GM06990 (cell line): ENCODE measurements around the gene CPT2.

Experiments used
- DNase-seq: peaks from one replicate; pipeline ENCODE4 v3.0.0-alpha.2; 2011; ENCODE audit not compliant: insufficient read length; ENCODE audit errors: extremely low read depth
- H3K27me3 ChIP-seq: replicated peaks from 2 replicates; pipeline ENCODE4 v1.6.0; 2011; ENCODE audit warnings: low read length; ENCODE audit not compliant: control insufficient read depth, insufficient read depth
- H3K36me3 ChIP-seq: 2 replicates; pipeline ENCODE4 v1.5.1; 2011; ENCODE audit warnings: low read length; ENCODE audit not compliant: control insufficient read depth, insufficient read depth
- H3K4me3 ChIP-seq: replicated peaks from 2 replicates; pipeline ENCODE4 v1.5.1; 2011; ENCODE audit warnings: low read depth, mild to moderate bottlenecking, control low read depth, low read length
- CTCF ChIP-seq: IDR thresholded peaks from 2 replicates; pipeline ENCODE4 v1.5.1; 2011; ENCODE audit warnings: low read length, control low read depth, mild to moderate bottlenecking, inconsistent platforms; ENCODE audit not compliant: insufficient read depth, poor library complexity, severe bottlenecking

Gene CPT2

GRCh38 chr1:53189061-53189460 is 7.6 kb upstream of the CPT2 start:
- TF ChIP-seq CTCF: no peak
- no peak for DNase-seq
- no peaks in the 10 kb centered on the region for H3K36me3 ChIP-seq
- no peaks in the 10 kb centered on the region for H3K27me3 ChIP-seq
- H3K4me3 ChIP-seq: no peak overlapping the region

GRCh38 chr1:53190210-53190611 is 6.4 kb upstream of the CPT2 start:
- no peak for DNase-seq
- Histone ChIP-seq H3K36me3 (no peaks in the 10 kb centered on the region), H3K27me3 (no peaks in the 10 kb centered on the region), H3K4me3 (no peak overlapping the region)
- TF ChIP-seq CTCF: no peak

- Histone ChIP-seq H3K4me3 (no peak overlapping the region), H3K36me3 (no peaks in the 10 kb centered on the region), H3K27me3 (no peaks in the 10 kb centered on the region)
- DNase-seq: no peak
- TF ChIP-seq CTCF: no peak
Measured at GRCh38 chr1:53195246-53196016, 1.2 kb upstream of the CPT2 start.

- peak overlapping the region; percentile 86 for H3K4me3 ChIP-seq
- TF ChIP-seq CTCF: no peak
- no peaks in the 10 kb centered on the region for H3K27me3 ChIP-seq
- H3K36me3 ChIP-seq: no peaks in the 10 kb centered on the region
- DNase-seq: no peak
Measured at GRCh38 chr1:53196017-53196484, 573 bp upstream of the CPT2 start.

- Histone ChIP-seq H3K27me3 (no peaks in the 10 kb centered on the region), H3K36me3 (no peaks in the 10 kb centered on the region), H3K4me3 (peak overlapping the region; percentile 86)
- TF ChIP-seq CTCF: no peak
- no peak for DNase-seq
Measured at GRCh38 chr1:53197291-53198200, 922 bp downstream of the CPT2 start.
